Psoas muscle (tissue), 8 donors: ENCODE data around the gene TBXAS1. TPM values are rescaled to one million over a fixed set of nuclear protein-coding genes. Genes with fewer than 3 reads are reported as not detected.

Experiments used
- ATAC-seq, 4 donors: fragments of 200-7000 bp; cut with Tn5 transposase; one replicate each; pipeline ENCODE4 v1.9.1; 2020; ENCODE audit warnings: moderate library complexity in 3 of 4, mild to moderate bottlenecking in 2 of 4
- DNase-seq, 2 donors: peaks; one replicate each; pipeline ENCODE4 v3.0.0-alpha.2; 2020
- H3K27ac ChIP-seq: fragments of 200-600 bp; one replicate; pipeline ENCODE4 v1.8.0; 2022
- H3K27me3 ChIP-seq, 3 donors: fragments of 200-600 bp in 1 of 3; one replicate each; pipeline versions ENCODE4 v1.6.1 to v1.8.0; 2013 to 2022; ENCODE audit warnings: low read length in 2 of 3, mild to moderate bottlenecking in 2 of 3, moderate library complexity in 1 of 3; ENCODE audit not compliant: insufficient read depth in 3 of 3
- H3K36me3 ChIP-seq, 2 donors: fragments of 200-600 bp in 1 of 2; one replicate each; pipeline versions ENCODE4 v1.6.1 to v1.8.0; 2013 to 2022; ENCODE audit warnings: low read depth in 1 of 2, mild to moderate bottlenecking in 1 of 2, moderate library complexity in 1 of 2; ENCODE audit not compliant: insufficient read depth in 1 of 2
- H3K4me1 ChIP-seq: fragments of 200-600 bp; one replicate; pipeline ENCODE4 v1.8.0; 2022
- H3K4me3 ChIP-seq: fragments of 200-600 bp; one replicate; pipeline ENCODE4 v1.8.0; 2022; ENCODE audit warnings: mild to moderate bottlenecking
- H3K9me3 ChIP-seq: fragments of 200-600 bp; one replicate; pipeline ENCODE4 v1.8.0; 2022
- WGBS, 3 donors: extraction: QIAGEN DNeasy Blood & Tissue Kit; methylation state at CpG; one replicate each; pipeline versions ENCODE4 v1.1.6 to v1.1.7; 2013; 5-methylcytosine and 5-hydroxymethylcytosine counted together
- intact Hi-C, 2 donors: fragments of 100-400 bp; cut with DNase I; formaldehyde crosslinking; loops; one replicate each; pipeline versions ENCODE4 v1.11.0 to v1.14.2; 2022
- polyA plus RNA-seq, 3 donors: library from polyadenylated mRNA; stranded (reverse); fragments of 200-250 nt; gene quantifications; one replicate each; pipeline ENCODE4 v1.2.3, GENCODE V29; 2013
- total RNA-seq, 4 donors: library from RNA; stranded (reverse); fragmentation: NEBNext Ultra II Directional in 2 of 4; extraction: Animal tissue kit (Norgen Biotek cat#: 25700) in 2 of 4; gene quantifications; one replicate each; pipeline versions ENCODE4 v1.2.1 to v1.2.4, GENCODE V29; 2021 to 2023
- TF ChIP-seq, protein P1 (sequence below): fragments of 200-600 bp; IDR thresholded peaks from one replicate; pipeline ENCODE4 v1.8.0; 2022; ENCODE audit warnings: antibody characterized with exemption
- donor health status: healthy with polysubstance abuse.
- donor health status: DM: no; HTN: no; CAD: no; lungs with moderate emphysema.
- donor health status: Bipolar disorder and iron deficiency.
- donor health status: healthy.
- donor health status: DM: yes; HTN: yes; CAD: no.
- donor health status: DM: no; HTN: no; CAD: no.
- donor health status: DM: no; HTN: no; CAD: no.
- donor health status: DM: yes; HTN: yes; CAD: no.

Gene TBXAS1
- total and polyA plus RNA-seq, 7 donors: 0.90 to 2.9 (median 2.0) TPM

DNA sequence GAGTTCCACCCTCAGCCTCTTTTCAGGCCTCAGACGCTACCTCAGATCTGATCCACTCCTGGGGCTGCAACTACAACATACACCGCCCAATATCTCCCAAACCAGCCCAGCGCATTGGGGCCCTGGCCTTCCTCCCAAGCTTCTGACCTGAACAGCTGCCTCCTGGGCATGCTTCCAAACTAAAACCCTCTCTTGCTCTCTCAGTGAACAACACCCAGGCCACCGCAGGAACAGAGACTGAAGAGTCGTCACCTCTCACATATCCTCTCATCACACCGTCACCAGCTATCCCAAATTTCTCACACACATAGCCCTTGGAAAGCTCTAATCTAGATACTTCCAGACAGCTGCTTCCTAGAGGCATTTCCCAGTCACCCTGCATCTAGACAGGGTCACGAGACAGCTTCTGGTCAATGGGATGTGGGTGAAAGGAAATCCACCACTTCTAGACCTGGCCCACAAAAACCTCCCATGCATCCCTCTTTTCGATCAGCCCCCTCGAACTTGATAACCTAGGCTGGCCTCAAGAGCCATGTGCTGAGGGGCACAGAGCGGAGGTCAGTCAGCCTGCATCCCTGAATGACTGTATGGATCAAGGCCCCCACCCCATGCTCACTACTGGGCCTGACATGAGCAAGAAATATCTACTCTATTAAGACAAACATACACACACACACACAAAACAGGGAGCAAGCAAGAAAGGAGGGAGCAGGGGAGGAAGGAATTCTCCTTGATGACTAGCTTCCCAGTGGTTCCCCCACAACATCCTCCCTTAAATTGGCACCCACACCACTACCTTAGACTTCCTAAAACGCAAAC lies 231.9 kb downstream of the TBXAS1 start:
- DNase-seq: no peak
- peak; percentile 25 to 37 (median 35) for ATAC-seq
- WGBS, 3 donors: 46 to 57% (median 49%) methylated on average over 11 of the region's 11 CpGs

GRCh38 chr7:140061607-140061930 lies 232.5 kb downstream of the TBXAS1 start:
- no peaks in the 10 kb centered on the region for H3K4me1 ChIP-seq
- H3K36me3 ChIP-seq: peaks cover 0 to 6% of the 10 kb centered on the region in 2 donors
- H3K27me3 ChIP-seq: peaks cover 0 to 4% (median 0%) of the 10 kb centered on the region in 3 donors
- TF ChIP-seq, protein P1, sequence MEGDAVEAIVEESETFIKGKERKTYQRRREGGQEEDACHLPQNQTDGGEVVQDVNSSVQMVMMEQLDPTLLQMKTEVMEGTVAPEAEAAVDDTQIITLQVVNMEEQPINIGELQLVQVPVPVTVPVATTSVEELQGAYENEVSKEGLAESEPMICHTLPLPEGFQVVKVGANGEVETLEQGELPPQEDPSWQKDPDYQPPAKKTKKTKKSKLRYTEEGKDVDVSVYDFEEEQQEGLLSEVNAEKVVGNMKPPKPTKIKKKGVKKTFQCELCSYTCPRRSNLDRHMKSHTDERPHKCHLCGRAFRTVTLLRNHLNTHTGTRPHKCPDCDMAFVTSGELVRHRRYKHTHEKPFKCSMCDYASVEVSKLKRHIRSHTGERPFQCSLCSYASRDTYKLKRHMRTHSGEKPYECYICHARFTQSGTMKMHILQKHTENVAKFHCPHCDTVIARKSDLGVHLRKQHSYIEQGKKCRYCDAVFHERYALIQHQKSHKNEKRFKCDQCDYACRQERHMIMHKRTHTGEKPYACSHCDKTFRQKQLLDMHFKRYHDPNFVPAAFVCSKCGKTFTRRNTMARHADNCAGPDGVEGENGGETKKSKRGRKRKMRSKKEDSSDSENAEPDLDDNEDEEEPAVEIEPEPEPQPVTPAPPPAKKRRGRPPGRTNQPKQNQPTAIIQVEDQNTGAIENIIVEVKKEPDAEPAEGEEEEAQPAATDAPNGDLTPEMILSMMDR: no peak
- WGBS, 3 donors: 89 to 95% (median 89%) methylated on average over 2 of the region's 2 CpGs
- DNase-seq: no peak
- peak overlapping the region; percentile 30 for H3K27ac ChIP-seq
- intact Hi-C loops: no loop called here
- H3K4me3 ChIP-seq: peak overlapping the region; percentile 88
- H3K9me3 ChIP-seq: peaks cover 3% of the 10 kb centered on the region
- no peak for ATAC-seq

More for the DNA sequence above, 231.9 kb downstream of the TBXAS1 start:
- Histone ChIP-seq H3K27ac (peak overlapping the region; percentile 30), H3K36me3 (peaks cover 0 to 6% of the 10 kb centered on the region in 2 donors), H3K27me3 (peaks cover 0 to 4% (median 0%) of the 10 kb centered on the region in 3 donors), H3K9me3 (no peaks in the 10 kb centered on the region), H3K4me3 (peak overlapping the region; percentile 88), H3K4me1 (no peaks in the 10 kb centered on the region)
- intact Hi-C loops: no loop called here
- TF ChIP-seq, protein P1: no peak

DNA sequence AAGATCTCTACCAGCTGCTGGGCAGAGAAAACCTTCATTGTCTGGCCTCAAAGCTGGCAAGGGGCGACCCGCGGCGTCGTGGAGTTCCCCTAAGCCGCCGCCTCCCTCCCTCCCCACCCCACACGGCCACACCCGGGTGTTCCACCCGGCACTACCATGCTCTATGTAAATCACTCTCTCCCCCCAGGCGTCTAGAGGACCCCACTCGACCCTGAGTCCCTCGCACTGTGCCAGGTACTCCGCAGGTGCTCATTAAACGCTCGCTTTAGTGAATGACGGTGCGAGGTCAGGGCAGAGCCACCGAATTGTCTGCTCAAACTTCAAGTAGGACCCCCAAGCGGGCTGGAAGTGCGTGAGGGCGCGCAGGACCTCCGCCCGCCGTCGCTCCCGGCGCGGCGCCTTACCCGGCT lies 233.1 kb downstream of the TBXAS1 start:
- TF ChIP-seq, protein P1: no peak
- Histone ChIP-seq H3K27me3 (peaks cover 0 to 4% (median 0%) of the 10 kb centered on the region in 3 donors), H3K36me3 (peaks cover 0 to under 1% of the 10 kb centered on the region in 2 donors), H3K9me3 (peaks cover 3% of the 10 kb centered on the region), H3K4me1 (no peaks in the 10 kb centered on the region), H3K27ac (peak overlapping the region; percentile 79), H3K4me3 (peak overlapping the region; percentile 88)
- intact Hi-C loops: no loop called here
- ATAC-seq: peak in 2 of 4 donors; percentile 12 to 13
- 8 to 13% (median 10%) methylated on average over 32 of the region's 32 CpGs for WGBS, 3 donors
- DNase-seq: peak in 1 of 2 donors; percentile 39

GRCh38 chr7:140062528-140063299 lies 233.7 kb downstream of the TBXAS1 start, which contains the start of gene PARP12:
Gene PARP12, minus strand, starts transcription at chr7:140062951. Its CDS starts 104 bp downstream, at chr7:140062847.
- intact Hi-C loops: no loop called here
- DNase-seq (peak; percentile 91 to 92), ATAC-seq (peak; percentile 75 to 84 (median 80))
- Histone ChIP-seq H3K9me3 (peaks cover 3% of the 10 kb centered on the region), H3K36me3 (no peaks in the 10 kb centered on the region), H3K4me1 (no peaks in the 10 kb centered on the region), H3K4me3 (peak within 1 kb of the TSS; percentile 88), H3K27ac (peak within 1 kb of the TSS; percentile 79), H3K27me3 (peaks cover 0 to 4% (median 0%) of the 10 kb centered on the region in 3 donors)
- 1% methylated on average over 54 to 106 of the region's 106 CpGs for WGBS, 3 donors
- TF ChIP-seq, protein P1: no peak
